HG02852 (cell line): Measurements from ENCODE around the gene GOLGA6B.
"Not testable (repeated sequence)": the region's sequence is repeated elsewhere in the genome, so short reads cannot be mapped to it uniquely, and the experiment has no call there.

ENCODE experiments used
- ATAC-seq: cut with Tn5 transposase; IDR thresholded peaks from one replicate; pipeline ENCODE4 v1.9.1; 2021; ENCODE audit warnings: mild to moderate bottlenecking, moderate library complexity; ENCODE audit not compliant: unreplicated experiment

GOLGA6B gene

DNA sequence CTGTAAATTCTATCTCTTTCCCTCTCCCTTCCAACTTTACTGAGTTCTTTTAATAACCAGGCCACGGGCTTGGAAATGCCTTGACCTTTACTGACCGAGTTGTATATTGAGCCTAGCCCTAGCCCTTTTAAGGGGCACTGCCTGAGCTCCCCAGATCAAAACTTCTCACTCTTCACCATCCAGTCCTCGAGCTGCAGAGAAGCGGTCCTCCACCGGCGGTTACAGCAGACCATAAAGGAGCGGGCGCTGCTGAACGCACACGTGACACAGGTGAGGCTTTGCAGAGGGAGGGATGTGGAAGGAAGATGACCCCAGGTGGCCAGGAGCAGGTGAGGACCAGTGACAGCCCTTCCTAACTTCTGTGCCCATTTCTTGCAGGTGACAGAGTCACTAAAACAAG is 6.6 kb downstream of the GOLGA6B start:
- not testable (repeated sequence) for ATAC-seq

DNA sequence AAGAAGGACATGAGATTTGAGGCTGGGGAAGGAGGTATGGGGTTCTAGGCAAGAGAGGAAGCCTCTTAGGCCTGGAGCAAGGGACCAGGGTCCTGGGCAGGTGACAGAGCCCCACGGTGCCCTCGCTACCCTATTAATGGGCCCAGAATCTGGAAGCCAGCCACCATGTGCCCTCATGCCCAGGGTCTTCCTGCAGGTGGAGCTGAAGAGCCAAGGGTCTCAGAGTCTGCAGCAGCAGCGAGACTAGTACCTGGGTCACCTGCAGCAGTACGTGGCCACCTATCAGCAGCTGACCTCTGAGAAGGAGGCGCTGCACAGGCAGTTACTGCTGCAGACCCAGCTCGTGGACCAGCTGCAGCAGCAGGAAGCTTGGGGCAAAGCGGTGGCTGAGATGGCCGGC is 9.4 kb downstream of the GOLGA6B start:
- not testable (repeated sequence) for ATAC-seq

DNA sequence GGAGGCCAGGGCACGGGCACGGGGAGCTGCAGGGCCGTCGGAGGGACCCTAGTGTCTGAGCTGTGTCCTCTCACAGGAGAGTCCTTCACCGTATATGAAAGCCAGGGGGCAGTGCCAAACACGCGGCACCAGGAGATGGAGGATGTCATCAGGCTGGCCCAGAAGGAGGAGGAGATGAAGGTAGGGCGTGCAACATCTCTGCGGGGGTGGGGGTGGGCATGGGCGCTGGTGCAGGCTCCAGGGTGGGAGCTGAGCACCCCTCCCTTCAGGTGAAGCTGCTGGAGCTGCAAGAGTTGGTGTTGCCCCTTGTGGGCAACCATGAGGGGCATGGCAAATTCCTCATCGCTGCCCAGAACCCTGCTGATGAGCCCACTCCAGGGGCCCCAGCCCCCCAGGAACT is 11.2 kb downstream of the GOLGA6B start:
- ATAC-seq = not testable (repeated sequence)

DNA sequence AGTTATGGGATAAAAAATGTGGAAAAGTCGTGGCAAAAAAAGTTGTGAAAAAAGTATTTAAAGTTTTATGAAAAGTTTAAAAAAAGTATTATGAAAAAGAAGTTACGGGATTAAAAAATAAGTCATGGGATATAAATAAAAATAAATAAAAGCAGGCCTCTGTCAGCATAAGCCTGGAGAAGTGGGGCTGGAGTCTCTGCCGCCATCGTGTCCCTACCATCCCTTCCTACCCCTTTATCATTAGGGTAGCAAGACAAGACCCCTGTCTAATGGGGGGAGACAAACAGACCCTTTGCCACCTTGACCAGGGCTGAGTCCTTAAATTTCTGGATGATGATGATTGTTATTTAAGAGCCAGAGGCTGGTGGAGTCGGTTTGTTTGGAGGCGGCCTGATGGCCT is 15.3 kb downstream of the GOLGA6B start:
- ATAC-seq = not testable (repeated sequence)

DNA sequence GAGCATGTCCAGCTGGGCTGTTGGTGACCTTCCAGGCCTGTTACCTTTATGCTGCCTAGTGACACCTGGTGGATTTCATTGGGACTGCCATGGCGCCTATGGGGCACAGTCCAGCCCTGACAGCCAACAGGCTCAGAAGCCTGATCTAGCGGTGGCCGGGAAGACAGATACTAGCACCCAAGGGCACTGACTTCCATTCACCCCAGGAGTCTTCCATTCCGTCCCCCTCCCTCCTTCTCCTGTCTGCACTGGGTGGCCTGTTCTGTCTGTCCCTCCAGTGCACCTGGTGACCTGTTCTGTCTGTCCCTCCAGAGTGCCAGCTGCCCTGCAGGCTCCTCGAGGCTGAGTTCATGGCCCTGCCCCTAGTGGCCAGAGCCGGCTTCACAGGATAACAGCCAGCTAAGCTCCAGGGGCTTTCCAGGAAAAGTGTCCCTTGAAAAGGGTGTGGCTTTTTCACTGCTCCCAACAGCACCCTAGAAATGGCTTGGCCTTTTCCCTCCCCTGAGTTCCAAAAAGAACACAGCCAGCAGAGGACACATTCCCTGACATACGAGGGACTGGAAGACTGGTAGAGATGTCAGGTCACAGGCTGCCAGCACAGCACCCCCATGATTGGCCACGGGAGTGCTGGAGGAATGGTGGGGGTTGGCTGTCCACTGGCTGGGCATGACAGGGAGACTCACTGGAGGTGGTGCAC is 16.3 kb downstream of the GOLGA6B start:
- ATAC-seq = peak; percentile 75

DNA sequence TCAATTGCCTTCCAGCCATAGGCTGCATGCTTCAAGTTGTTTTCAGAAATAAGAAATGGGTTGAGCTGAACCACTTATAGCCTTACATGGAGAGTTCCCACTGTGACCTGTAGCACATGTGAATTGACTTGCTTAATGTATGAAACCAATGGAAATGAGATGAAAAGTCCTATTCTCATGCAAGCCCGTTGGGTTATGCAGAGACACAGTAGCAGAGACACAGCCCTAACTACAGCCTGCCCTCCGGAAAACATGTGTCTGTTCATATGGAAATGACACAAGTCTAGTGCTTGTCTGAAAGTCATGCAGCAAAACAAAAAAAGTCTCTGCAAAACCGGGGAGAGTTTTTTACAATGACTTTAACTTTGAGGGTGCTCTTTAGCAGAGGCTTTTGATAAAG is 17.0 kb downstream of the GOLGA6B start:
- no peak for ATAC-seq

DNA sequence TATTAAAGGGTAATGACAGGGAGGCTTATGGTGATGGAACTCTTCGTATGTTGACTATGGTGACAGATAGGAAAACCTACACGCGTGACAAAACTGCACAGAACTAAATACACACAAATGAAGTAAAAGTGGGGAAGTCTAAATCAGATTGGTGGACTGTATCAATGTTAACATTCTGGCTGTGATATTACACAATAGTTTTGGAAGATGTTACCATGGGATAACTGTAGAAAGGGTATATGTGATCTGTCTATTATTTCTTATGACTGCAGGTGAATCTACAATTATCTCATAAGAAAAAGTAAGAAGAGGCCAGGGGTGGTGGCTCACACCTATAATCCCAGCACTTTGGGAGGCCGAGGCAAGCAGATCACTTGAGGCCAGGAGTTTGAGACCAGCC is 22.3 kb downstream of the GOLGA6B start:
- no peak for ATAC-seq

DNA sequence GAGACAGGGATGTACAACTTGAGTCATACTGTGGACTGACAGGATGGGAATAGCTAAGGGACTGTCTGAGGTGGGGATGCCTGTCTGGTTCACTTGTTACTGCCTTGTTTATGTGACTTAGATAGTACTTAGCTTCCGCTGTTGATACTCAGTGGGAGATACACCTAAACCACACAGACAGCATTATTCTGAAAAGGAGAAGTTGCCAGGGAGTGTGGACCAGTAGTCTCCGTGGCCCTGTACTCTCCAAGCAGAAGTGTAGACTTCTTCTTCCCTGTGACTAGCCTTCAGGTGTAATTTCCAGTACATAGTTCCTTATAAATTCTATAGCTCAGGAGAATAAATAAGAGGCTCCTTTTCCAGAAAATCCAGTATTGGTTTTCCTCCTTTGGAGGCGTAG is 26.4 kb downstream of the GOLGA6B start:
- ATAC-seq = no peak

DNA sequence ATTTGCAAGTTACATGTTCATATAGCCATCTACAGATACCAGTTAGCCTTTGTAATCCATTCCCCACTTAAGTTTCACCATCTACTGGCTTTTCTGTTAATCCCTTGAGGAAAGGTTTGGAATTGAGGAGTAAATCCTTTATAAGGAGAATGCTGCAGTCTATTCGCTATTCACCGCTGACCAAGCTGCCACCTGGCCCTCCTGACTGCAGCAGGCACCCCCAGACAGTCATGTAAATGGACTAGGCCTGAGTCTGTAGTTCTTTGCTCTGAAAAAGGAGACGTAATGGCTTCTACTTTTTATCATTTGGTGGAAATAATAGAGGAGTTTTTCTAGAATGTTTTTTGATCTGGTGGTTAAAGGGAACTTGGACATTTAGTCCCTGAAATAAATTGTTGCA is 28.3 kb downstream of the GOLGA6B start:
- ATAC-seq = no peak

DNA sequence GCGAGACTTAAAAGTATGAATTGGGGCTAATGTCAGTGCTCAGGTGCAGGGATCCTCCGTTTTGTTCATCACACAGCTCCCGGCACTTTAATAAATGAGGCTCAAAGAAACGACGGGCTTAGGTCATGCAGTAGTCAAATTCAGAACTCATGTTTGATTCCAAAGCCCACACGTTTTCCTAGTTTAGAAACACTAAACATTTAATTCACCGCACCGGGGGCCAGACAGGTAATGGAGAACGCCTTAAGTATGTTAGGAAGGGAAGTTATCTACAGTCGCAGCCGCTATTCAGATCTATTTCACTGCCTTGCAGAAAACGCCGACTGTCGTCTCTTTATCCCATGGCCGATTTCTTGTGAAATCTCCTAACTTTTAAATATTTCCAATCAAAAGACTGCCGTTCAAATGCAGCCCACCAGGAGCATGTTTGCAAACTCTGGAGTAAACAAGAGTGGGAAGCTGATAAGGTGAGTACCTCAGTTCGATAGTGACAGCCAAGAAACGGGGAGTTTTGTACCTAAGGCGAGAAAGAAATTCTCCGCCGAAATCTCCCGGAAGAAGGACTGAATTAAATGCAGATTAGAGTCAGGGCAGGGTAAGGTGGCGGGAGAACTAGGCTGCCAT is 30.9 kb downstream of the GOLGA6B start:
- ATAC-seq = no peak

DNA sequence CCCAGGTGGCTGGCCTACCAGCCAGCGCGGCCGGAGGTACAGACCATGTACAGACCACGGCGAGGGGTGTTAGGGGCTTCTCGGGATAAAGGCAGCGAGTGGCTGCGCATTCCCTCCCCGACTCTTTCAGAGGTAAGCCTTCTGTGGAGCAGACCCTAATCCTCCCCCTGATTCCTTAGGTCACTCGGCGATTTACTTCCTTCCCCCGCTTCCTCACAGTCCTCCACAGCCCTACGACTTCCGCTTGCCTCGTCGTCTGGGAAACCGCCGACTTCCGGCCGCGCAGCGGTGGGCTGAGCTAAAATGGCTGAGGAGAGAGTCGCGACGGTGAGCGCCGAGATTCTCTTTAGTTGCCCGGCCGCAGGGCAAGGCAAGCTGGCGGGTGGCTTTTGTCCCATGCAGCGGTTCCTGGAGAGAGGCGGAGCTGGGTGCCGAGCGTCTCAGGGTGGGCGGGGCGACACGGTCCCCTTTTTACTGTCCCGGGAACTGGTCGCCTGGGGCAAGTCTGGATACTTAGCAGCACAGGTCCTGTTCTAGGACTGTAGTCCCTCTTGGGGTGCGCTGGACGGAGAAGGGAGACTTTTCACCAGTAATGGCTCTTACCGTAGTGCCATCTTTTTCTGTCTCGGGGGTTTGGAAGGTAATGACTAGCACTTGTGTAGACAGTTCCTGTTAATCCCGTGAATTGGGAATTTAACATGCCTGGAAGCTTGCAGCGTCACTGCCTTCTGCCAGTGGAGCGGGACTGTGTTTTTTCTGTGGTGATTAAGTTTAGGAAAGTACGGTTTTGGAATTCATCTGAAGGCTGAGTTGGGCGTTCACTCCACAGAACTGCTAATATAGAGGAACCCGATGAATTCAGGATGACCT is 31.7 kb downstream of the GOLGA6B start, which contains the start of the genes BBS4 and HIGD2B:
TSS of gene BBS4 (plus strand) at position 283 of the 870 bp plus-strand sequence. CDS start at position 304, 21 bp downstream.
TSS of gene HIGD2B (minus strand) at position 258 of the 870 bp plus-strand sequence. CDS start 9,808 bp downstream, outside the sequence.
- peak; percentile 96 for ATAC-seq

DNA sequence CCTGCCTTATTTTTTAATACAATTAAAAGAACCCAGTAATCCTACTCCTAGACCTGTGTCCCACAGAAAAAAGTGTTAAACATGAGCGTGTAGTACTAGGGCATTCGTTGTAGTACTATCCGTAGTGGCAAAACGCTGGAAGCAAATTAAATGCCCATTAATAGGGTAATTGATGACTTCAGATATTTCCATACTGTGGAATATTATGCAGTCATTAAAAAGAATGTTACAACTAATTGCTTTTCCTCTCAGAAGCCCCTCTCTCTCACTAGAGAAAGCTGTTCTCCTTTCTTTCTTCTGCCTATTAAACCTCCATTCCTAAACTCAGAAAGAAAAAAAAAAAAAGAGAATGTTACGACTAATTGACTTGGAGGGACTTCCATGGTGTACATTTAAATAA is 34.2 kb downstream of the GOLGA6B start:
- ATAC-seq = no peak

DNA sequence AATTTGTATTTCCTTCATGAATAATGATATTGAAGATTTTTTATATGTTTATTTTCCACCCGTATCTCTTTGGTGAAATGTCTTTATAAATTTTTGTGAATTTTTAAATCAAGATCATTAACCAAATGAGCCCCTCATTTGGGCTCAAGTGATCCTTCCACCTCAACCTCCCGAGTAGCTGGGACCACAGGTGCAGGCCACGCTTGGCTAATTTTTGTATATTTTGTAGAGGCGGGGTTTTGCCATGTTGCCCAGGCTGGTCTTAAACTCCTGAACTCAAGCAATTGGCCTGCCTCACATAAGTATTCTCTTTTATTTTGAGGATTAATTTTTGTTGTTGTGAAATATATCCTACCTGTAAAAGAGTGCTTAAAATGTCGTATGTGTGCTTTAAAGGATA is 36.4 kb downstream of the GOLGA6B start:
- no peak for ATAC-seq

DNA sequence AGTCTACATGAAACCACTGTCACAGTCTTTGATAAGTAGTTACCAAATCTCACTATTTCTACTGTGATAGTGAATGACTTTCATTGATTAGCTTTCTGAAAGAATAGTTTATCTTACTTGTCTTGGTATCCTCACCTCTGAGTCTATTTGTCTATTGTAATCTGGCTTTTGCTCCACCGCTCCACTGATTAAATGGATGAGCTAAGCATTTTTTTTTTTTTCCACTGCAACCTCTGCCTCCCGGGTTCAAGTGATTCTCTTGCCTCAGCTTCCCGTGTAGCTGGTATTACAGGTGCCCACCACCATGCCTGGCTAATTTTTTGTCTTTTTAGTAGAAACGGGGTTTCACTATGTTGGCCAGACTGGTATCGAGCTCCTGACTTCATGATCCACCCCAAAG is 44.4 kb downstream of the GOLGA6B start:
- no peak for ATAC-seq

DNA sequence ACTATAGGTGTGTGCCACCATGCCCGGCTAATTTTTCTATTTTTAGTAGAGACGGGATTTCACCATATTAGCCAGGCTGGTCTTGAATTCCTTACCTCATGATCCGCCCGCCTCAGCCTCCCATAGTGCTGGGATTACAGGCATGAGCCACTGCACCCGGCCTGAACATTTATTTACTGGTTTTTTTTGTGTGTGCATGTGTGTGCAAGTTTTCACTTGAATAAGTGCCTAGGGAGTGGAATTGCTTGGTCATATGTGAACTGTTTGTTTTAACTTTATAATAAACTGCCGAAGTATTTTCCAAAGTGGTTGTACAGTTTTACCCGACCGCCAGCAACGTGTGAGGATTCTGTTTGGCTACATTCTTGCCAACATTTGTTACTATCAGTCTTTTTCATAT is 45.6 kb downstream of the GOLGA6B start:
- ATAC-seq = no peak

DNA sequence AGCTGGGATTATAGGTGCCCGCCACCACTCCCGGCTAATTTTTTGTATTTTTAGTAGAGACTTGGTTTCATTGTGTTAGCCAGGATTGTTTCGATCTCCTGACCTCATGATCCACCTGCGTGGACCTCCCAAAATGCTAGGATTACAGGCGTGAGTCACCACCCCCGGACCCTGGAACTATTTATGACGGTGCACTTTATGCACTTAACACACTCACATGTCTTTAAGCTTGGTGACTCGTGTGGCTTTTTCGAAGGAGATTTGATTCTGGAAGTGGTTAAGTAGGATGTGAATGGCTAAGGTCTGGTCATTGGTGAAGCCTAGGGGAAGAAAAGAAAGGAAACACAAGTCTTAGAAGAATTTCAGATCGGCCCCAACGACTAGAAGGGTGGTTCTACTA is 51.8 kb downstream of the GOLGA6B start:
- no peak for ATAC-seq

DNA sequence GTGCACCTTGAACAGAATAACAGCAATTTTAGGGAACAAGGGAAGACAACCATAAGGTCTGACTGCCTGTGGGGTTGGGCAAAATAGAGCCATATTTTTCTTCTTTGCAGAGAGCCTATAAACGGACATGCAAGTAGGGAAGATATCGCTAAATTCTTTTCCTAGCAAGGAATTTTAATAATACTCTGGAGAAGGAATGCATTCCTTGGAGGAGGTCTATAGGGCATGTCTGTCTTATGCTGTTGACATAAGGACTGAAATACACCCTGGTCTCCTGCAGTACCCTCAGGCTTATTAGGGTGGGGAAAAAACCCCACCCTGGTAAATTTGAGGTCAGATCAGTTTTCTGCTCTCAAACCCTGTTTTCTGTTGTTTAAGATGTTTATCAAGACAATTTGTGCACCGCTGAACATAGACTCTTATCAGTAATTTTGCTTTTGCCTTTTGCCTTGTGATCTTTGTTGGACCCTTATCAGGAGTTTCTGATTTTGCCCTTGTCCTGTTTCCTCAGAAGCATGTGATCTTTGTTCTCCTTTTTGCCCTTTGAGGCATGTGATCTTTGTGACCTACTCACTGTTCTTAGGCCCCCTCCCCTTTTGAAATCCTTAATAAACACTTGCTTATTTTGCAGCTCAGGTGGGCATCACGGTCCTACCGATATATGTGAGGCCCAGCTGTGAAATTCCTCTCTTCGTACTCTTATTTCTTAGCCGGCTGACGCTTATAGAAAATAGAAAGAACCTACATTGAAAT is 54.2 kb downstream of the GOLGA6B start:
- not testable (repeated sequence) for ATAC-seq
